Fibroblast of skin of back (primary cell): ENCODE measurements around the gene ZSWIM3.

Experiments
- DNase-seq: peaks from one replicate; pipeline ENCODE4 v3.0.0-alpha.2; 2013

Gene ZSWIM3

DNA sequence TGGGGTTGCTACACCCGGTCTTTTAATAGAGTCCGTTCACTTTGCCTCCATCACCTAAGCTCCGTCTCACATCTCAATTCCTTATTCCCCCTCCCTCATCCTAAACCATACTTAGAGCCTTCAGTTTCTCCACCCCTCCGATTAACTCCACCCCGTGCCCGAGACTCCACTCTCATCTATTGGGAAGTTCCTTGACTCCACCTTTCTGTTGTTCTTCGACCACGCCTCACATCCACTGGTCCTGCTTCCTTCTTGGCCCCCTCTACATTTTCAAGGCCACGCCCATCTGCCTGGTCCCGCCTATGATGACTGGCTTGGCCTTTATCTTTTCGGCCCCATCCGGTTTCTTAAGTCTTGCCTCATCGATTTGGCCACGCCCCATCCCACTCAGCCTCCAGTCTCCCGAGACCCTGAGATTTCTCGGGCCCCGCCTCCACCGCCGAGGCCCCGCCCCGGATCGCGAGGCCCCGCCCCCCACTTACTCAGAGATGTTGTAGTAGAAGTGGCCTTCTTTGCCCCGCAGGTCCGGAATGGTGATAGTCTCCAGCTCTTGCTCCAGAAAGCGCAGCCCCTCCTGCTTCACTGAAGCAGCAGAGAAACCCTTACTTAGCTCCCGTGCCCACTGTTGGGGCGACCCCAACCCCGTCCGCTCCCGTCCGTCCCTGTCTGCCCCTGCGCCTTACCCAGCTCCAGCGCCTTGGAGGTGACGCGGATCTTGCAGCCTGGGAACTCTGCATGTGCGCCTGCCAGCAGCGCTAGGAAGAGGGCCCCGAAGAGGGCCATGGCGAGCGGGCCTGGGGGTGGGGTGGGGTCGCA lies 53.5 kb downstream of the ZSWIM3 start:
- peak; percentile 99 for DNase-seq

- peak; percentile 73 for DNase-seq
Measured at GRCh38 chr20:45911486-45912343, 54.3 kb downstream of the ZSWIM3 start, which contains the start of gene PLTP. Gene PLTP (minus strand): TSS chr20:45912155. CDS start chr20:45911452, 703 bp downstream.

- DNase-seq, result no peak
Measured at GRCh38 chr20:45912344-45912682, 54.9 kb downstream of the ZSWIM3 start.

- no peak for DNase-seq
Measured at GRCh38 chr20:45913116-45913515, 55.7 kb downstream of the ZSWIM3 start.

- DNase-seq, result no peak
Measured at GRCh38 chr20:45917790-45918141, 60.4 kb downstream of the ZSWIM3 start.

DNA sequence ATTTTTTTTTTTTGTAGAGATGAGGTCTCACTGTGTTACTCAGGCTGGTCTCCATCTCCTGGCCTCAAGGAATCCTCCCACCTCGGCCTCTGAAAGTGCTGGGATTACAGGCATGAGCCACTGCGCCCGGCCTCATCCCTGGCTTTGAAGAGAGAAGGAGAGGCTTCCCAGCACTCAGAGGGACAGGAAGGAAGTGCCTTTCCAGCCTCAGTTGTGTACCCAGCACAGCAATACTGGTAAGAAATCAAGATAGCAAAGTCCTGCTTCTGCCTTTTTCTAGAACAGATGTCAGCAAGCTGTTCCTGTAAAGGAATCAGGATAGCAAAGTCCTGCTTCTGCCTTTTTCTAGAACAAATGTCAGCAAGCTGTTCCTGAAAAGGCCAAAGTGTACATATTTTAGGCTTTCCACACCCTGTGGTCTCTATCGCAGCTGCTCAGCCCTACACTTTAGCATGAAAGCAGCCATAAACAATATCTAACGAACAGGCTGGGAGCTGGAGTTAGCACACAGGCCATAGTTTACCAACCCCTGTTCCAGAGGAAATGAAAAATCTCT lies 60.8 kb downstream of the ZSWIM3 start:
- DNase-seq, result no peak

DNA sequence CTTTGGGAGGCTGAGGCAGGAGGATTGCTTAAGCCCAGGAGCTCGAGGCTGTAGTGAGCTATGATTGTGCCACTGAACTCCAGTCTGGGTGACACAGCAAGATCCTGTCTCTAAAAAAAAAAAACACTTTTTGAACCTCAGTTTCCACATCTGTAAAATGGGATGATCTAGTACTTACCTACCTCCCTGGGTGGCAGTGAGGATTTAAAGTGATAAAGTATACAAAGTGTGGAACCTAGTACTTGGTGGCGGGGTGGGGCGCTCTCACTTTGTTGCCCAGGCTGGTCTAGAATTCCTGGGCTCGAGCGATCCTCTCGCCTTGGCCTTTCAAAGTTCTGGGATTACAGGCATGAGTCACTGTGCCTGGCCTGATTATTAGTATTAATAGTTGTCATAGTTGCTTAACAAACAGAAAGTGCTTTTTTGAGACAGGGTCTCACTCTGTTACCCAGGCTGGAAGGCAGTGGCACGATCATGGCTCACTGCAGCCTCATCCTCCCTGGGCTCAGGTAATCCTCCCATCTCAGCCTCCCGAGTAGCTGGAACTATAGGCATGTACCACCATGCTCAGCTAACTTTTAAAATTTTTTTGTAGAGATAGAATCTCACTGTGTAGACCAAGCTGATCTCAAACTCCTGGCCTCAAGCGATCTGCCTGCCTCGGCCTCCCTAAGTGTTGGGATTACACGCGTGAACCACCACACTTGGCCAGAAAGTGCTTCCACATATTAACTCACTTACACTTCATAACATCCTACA lies 61.5 kb downstream of the ZSWIM3 start:
- no peak for DNase-seq

GRCh38 chr20:45919542-45920399 lies 62.4 kb downstream of the ZSWIM3 start:
- DNase-seq, result peak; percentile 43

- DNase-seq, result no peak
Measured at GRCh38 chr20:45920462-45921336, 63.3 kb downstream of the ZSWIM3 start.

DNA sequence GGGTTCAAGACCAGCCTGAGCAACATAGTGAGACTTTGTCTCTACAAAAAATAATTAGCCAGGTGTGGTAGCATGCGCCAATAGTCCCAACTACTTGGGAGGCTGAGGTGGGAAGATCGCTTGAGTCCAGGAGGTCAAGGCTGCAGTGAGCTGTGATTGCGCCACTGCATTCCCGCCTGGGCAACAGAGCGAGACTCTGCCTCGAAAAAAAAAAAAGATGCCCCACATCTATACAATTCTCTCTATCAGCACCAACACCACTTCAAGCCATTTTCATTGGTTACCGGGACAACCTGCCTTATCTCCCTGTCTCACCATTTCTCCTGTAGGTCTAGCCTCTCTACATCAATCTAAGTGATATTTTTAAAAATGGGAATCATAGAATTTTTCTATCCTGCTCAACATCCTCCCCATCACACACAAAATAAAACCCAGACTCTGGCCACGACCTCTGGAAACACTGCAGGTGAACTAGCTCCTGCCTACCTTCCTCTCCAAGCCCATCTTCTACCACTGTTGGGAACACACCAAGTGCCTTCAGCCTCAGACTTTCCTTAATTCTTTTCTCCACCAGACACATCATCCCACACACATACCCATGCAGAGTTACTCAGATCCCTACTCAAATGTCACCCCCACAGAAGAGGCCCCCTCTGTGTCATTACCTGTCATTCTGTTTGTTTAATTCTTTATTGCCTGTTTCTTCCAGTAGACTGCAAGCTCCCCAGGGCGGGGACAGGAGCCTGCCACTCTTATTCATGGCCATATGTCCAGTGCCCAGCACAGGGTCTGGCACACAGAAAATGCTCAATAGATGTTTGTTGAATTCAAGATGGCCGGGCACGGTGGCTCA lies 64.1 kb downstream of the ZSWIM3 start:
- no peak for DNase-seq

DNA sequence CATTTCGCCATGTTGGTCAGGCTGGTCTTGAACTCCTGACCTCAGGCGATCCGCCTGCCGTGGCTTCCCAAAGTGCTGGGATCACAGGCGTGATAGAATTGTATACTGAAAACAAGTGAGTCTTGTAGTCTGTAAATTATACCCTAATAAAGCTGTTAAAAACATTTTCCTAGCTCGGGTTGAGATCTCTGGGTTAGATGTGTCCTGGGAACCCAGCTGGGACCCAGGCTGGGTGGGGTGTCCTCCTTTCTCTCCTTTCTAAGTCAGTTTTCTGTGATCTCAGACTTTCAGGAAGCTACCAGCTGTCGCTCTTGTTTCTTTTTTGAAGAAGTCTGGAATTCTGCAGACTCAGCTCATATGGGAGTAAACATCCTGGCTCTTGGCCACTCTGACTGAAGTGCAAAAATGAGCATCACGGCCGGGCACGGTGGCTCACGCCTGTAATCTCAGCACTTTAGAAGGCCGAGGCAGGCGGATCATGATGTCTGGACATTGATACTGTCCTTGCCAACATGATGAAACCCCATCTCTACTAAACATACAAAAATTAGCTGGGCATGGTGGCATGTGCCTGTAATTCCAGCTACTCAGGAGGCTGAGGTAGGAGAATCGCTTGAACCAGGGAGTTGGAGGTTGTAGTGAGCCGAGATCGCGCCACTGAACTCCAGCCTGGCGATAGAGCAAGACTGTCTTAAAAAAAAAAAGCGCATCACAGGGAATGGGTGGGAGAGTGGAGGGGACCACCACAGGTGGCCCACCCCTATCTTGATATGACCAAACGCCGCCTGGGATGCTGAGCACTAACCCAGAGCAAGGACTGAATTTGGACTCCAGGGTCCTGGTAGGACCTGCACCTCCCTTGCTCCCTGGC lies 67.2 kb downstream of the ZSWIM3 start:
- peak; percentile 43 for DNase-seq

GRCh38 chr20:45925821-45926506 lies 68.5 kb downstream of the ZSWIM3 start:
- DNase-seq, result no peak

GRCh38 chr20:45926731-45927070 lies 69.3 kb downstream of the ZSWIM3 start:
- no peak for DNase-seq

DNA sequence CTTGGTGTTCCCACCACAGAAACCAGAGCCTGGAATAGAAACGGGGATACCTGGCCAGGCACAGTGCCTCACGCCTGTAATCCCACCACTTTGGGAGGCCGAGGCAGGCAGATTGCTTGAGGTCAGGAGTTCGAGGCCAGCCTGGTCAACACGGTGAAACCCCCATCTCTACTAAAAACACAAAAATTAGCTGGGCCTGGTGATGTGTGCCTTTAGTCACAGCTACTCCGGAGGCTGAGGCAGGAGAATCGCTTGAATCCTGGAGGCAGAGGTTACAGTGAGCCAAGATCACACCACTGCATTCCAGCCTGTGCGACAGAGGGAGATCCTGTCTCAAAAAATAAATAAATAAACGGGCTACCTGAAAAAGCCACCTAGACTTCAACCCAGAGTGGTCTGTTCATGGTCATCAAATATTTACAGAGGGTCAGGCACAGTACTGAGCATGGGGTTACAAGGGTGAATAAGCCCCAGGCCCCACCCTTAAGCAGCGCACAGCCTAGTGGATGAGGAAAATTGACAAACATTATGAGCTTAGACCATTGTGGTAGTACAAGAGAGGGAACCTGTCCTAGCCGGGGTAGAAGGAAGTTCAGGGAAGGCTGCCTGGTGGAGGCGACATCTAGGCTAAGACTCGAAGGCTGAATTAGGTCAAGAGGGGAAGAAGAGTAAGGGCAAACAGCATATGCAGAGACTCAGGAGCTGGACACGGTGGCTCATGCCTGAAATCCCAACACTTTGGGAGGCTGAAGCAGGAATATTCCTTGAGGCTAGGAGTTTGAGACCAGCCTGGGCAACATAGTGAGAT lies 69.9 kb downstream of the ZSWIM3 start:
- no peak for DNase-seq
